Measurements from ENCODE around the gene TLE6.
A peak's percentile ranks its signal among the peaks of the same experiment; 100 is the strongest.

Gene TLE6

DNA sequence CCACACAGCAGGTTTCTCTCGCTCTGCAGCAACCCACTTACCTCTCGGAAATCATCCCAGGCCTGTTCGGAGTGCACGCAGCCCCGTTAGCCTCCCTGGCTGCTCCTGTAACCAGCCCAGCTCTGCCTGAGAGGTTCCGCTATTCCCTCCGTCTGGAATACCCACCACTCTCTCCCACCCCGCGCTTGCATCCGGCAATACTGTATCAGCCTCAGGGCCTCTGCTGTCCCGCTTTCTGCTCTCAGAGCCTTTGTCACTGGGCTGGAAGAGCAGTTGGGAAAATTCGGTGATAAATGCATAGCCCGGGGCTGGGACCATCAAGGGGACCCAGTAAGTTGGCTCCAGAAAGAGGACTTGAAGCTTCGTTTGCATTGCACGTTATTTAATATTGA, 759 bp upstream of the TLE6 start:
- intact Hi-C loops (cut with DNase I; ENCODE audit: low total_unique reads) = no loop called here
- peak overlapping the region; percentile 43 to 57 for H3K4me3 ChIP-seq

DNA sequence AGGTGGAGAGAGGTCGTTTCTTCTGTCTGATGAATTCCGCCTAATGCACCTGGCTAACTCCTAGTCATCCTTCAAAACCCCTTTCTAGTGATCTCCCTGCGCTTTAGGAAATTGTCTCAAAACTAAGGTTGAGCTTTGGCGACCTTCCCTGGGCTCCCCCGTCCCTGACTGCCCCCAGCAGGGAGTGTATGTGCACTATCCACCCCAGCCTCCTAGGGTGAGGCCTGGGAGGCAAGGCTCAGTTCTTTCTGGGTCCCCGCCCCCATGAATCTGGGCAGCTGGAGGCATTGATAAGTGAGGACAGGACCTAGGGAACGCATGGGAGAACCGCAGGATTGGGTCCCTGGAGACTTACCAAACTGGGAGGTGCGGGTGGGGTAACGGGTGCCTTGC, 378 bp downstream of the TLE6 start:
- Histone ChIP-seq H3K4me1 (peaks cover 9 to 54% (median 40%) of the 10 kb centered on the region in 4 donors), H3K27me3 (peaks cover 0 to 25% of the 10 kb centered on the region in 2 donors), H3K4me3 (peak overlapping the region; percentile 43 to 57), H3K27ac (peak overlapping the region in 1 of 2 donors; percentile 8), H3K9me3 (no peaks in the 10 kb centered on the region), H3K36me3 (no peaks in the 10 kb centered on the region)
- intact Hi-C loops (cut with DNase I; ENCODE audit: low total_unique reads) = no loop called here
- no peak for TF ChIP-seq CTCF (IDR thresholded peaks at IDR 0.05)
- no peak for DNase-seq

More for the DNA sequence above, 759 bp upstream of the TLE6 start:
- H3K4me1 ChIP-seq = peaks cover 6 to 57% (median 42%) of the 10 kb centered on the region in 4 donors
- peaks cover 0 to 25% of the 10 kb centered on the region in 2 donors for H3K27me3 ChIP-seq
- H3K36me3 ChIP-seq = no peaks in the 10 kb centered on the region
- H3K9me3 ChIP-seq = no peaks in the 10 kb centered on the region
- no peak overlapping the region for H3K27ac ChIP-seq
- DNase-seq = no peak
- no peak for TF ChIP-seq CTCF (IDR thresholded peaks at IDR 0.05)

DNA sequence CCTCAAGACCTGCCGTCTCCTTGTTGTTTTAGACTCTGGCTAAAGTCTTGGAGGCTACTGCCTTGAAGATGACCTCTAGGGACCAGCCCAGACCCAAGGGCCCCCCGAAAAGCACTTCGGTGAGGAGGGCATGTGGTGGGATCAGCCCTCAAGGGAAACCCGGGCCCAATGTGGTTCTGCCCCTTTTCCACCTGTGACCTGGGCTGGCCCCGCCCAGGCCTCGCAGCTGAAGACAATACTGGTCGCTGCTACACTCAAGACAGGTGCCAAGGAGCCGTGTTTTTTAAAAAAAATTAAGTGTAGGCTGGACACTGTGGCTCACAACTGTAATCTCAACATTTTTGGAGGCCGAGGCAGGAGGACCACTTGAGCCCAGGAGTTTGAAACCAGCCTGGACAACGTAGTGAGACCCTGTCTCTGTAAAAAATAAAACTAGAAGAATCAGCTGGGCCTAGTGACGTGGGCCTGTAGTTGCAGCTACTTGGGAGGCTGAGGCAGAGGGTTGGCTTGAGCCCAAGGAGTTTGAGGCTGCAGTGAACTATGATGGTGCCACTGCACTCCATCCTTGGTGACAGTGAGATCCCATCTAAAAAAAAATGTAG, 903 bp downstream of the TLE6 start:
- intact Hi-C loops (cut with DNase I; ENCODE audit: low total_unique reads) = no loop called here
- peaks cover 0 to 25% of the 10 kb centered on the region in 2 donors for H3K27me3 ChIP-seq
- peaks cover 14 to 53% (median 42%) of the 10 kb centered on the region in 4 donors for H3K4me1 ChIP-seq
- no peak overlapping the region for H3K4me3 ChIP-seq
- H3K36me3 ChIP-seq = no peaks in the 10 kb centered on the region
- TF ChIP-seq CTCF (IDR thresholded peaks at IDR 0.05) = no peak
- no peaks in the 10 kb centered on the region for H3K9me3 ChIP-seq
- no peak for DNase-seq
- H3K27ac ChIP-seq = peak overlapping the region in 1 of 2 donors; percentile 8

DNA sequence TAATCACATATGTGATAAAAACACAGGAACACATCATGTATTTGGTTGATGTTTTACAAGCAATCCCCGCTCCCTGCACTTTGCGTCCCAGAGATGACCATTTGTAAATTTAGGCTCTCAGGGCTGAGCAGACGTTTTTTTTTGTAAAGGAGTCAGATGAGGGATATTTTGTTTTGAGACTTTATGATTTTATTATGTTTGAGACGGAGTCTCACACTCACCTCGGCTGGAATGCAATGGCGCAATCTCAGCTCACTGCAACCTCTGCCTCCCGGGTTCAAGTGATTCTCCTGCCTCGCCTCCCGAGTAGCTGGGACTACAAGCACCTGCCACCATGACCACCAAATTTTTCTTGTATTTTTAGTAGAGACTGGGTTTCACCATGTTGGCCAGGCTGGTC, 1.4 kb downstream of the TLE6 start:
- Histone ChIP-seq H3K36me3 (no peaks in the 10 kb centered on the region), H3K27me3 (peaks cover 0 to 25% of the 10 kb centered on the region in 2 donors), H3K4me3 (no peak overlapping the region), H3K27ac (no peak overlapping the region), H3K4me1 (peaks cover 14 to 53% (median 45%) of the 10 kb centered on the region in 4 donors), H3K9me3 (no peaks in the 10 kb centered on the region)
- no peak for DNase-seq
- intact Hi-C loops (cut with DNase I; ENCODE audit: low total_unique reads) = no loop called here
- no peak for TF ChIP-seq CTCF (IDR thresholded peaks at IDR 0.05)

DNA sequence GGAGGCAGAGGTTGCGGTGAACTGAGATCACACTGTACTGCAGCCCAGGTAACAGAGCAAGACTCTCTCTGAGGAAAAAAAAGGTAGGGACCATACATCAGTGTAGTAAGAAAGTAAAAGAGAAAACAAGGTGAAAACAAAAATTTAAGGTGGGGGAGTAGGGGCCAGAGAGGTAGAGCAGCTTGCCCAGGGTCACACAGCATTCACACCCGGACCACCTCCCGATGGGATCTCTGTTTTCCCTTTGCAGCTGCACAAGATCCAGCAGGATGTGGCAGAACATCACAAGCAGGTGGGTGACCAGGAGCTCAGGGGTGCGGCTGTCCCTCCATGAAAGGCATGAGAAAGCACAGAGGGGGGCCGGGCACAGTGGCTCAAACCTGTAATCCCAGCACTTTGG, 4.5 kb downstream of the TLE6 start:
- H3K9me3 ChIP-seq = no peaks in the 10 kb centered on the region
- no peak for DNase-seq
- intact Hi-C loops (cut with DNase I; ENCODE audit: low total_unique reads) = no loop called here
- TF ChIP-seq CTCF (IDR thresholded peaks at IDR 0.05) = no peak
- H3K4me1 ChIP-seq = peaks cover 14 to 42% (median 38%) of the 10 kb centered on the region in 4 donors
- no peaks in the 10 kb centered on the region for H3K36me3 ChIP-seq
- no peaks in the 10 kb centered on the region for H3K27me3 ChIP-seq
- H3K4me3 ChIP-seq = no peak overlapping the region
- no peak overlapping the region for H3K27ac ChIP-seq
